GM12878 (cell line): ENCODE data around the gene BPIFA3. TPM values are rescaled to one million over a fixed set of nuclear protein-coding genes. Genes with fewer than 3 reads are reported as not detected.

Experiments used
- ATAC-seq: fragments of 200-7000 bp; cut with Tn5 transposase; 3 replicates; pipeline ENCODE4 v1.9.1; 2020; ENCODE audit warnings: mild to moderate bottlenecking, moderate library complexity
- BruUV-seq: library from RNA; stranded (reverse); fragments of 400-500 nt; replicated peaks from 2 replicates; lab custom pipeline; 2021; lab: Mats Ljungman, UMichigan
- CTCF ChIA-PET: fragments of 300-600 bp; sonication (Branson Sonifier 250); formaldehyde crosslinking; extraction: SDS; loops from one replicate; lab custom pipeline; 2021; ENCODE audit warnings: inconsistent platforms; lab: Yijun Ruan, JAX
- POLR2A ChIA-PET: fragments of 350-600 bp; formaldehyde crosslinking; extraction: SDS; loops from one replicate; lab custom pipeline; 2021; ENCODE audit warnings: inconsistent platforms; lab: Charles Lee
- RAD21 ChIA-PET: fragments of 300-600 bp; sonication (Branson Sonifier 250); formaldehyde crosslinking; loops from one replicate; lab custom pipeline; 2023; ENCODE audit warnings: antibody characterized with exemption; ENCODE audit not compliant: unreplicated experiment; lab: Charles Lee
- SMC1A ChIA-PET: fragments of 300-600 bp; sonication (Branson Sonifier 250); formaldehyde crosslinking; loops from one replicate; lab custom pipeline; 2023; ENCODE audit not compliant: unreplicated experiment, uncharacterized antibody; lab: Charles Lee
- DNase-seq: peaks from one replicate; pipeline ENCODE4 v3.0.0-alpha.2; 2011; ENCODE audit warnings: low read depth, low spot score
- FAIRE-seq: peaks from 3 replicates; lab custom pipeline; 2011; peaks lifted over from hg19 to GRCh38; lab: Jason Lieb, UNC
- H2AFZ ChIP-seq: 2 replicates; pipeline ENCODE4 v1.6.0; 2011; ENCODE audit warnings: low read depth, low read length, control low read depth; ENCODE audit not compliant: control insufficient read depth
- H3K27ac ChIP-seq: 2 replicates; pipeline ENCODE4 v1.5.1; 2011; ENCODE audit warnings: control low read depth; ENCODE audit not compliant: control insufficient read depth, insufficient read depth
- H3K27me3 ChIP-seq, 2 experiments: replicated peaks in 1 of 2; 2 replicates each; pipeline versions ENCODE4 v1.6.0 to v1.6.1; 2011; ENCODE audit warnings: low read length in 1 of 2; ENCODE audit not compliant: control insufficient read depth in 2 of 2, insufficient read depth in 2 of 2
- H3K36me3 ChIP-seq, 2 experiments: 2 replicates each; pipeline ENCODE4 v1.5.1; 2011; ENCODE audit warnings: low read length in 1 of 2; ENCODE audit not compliant: control insufficient read depth in 2 of 2, insufficient read depth in 2 of 2
- H3K4me1 ChIP-seq: 2 replicates; pipeline ENCODE4 v1.6.1; 2011; ENCODE audit warnings: mild to moderate bottlenecking, low read length, moderate library complexity, mixed read lengths; ENCODE audit not compliant: control insufficient read depth, insufficient read depth
- H3K4me2 ChIP-seq: 2 replicates; pipeline ENCODE4 v1.6.0; 2011; ENCODE audit warnings: control low read depth; ENCODE audit not compliant: control insufficient read depth, insufficient read depth
- H3K4me3 ChIP-seq: fragments of 200-600 bp; sonication (generic); 2 replicates; pipeline ENCODE4 v1.5.1; 2016
- H3K79me2 ChIP-seq: 2 replicates; pipeline ENCODE4 v1.6.0; 2011; ENCODE audit warnings: low read length; ENCODE audit not compliant: control insufficient read depth, insufficient read depth
- H3K9ac ChIP-seq: 2 replicates; pipeline ENCODE4 v1.8.0; 2011; ENCODE audit warnings: low read length, control low read depth, mixed read lengths; ENCODE audit not compliant: control insufficient read depth, insufficient read depth
- H3K9me3 ChIP-seq: replicated peaks from 3 replicates; pipeline ENCODE4 v1.5.1; 2011; ENCODE audit warnings: mild to moderate bottlenecking, low read length; ENCODE audit not compliant: control insufficient read depth, insufficient read depth
- H4K20me1 ChIP-seq: 2 replicates; pipeline ENCODE4 v1.6.0; 2011; ENCODE audit not compliant: control insufficient read depth, insufficient read depth
- FOXK2 ChIP-seq: fragments of 450-650 bp; IDR thresholded peaks from 2 replicates; pipeline ENCODE4 v1.6.1; 2017; ENCODE audit warnings: mild to moderate bottlenecking, moderate library complexity
- HCFC1 ChIP-seq: fragments of 150-350 bp; IDR thresholded peaks from 2 replicates; pipeline ENCODE4 v1.6.1; 2014; ENCODE audit warnings: low read length
- IKZF1 ChIP-seq: fragments of 450-650 bp; conservative IDR thresholded peaks from 2 replicates; pipeline ENCODE4 v1.6.1; 2017; ENCODE audit warnings: antibody characterized with exemption, mild to moderate bottlenecking
- MXI1 ChIP-seq: fragments of 150-350 bp; IDR thresholded peaks from 2 replicates; pipeline ENCODE4 v1.6.1; 2011; ENCODE audit warnings: low read depth, mild to moderate bottlenecking, inconsistent platforms, low read length, improper control_type of control experiment
- MYC ChIP-seq: IDR thresholded peaks from 2 replicates; pipeline ENCODE4 v1.6.1; 2011; ENCODE audit warnings: mild to moderate bottlenecking, low read length, moderate library complexity, inconsistent platforms; ENCODE audit not compliant: insufficient read depth, insufficient replicate concordance, insufficient read length, severe bottlenecking
- RELA ChIP-seq: fragments of 450-650 bp; IDR thresholded peaks from 2 replicates; pipeline ENCODE4 v1.8.0; 2014; ENCODE audit warnings: borderline replicate concordance; ENCODE audit not compliant: partially characterized antibody
- SREBF2 ChIP-seq: IDR thresholded peaks from 2 replicates; pipeline ENCODE4 v1.6.1; 2012; ENCODE audit warnings: mild to moderate bottlenecking, low read length
- TBL1XR1 ChIP-seq: IDR thresholded peaks from 2 replicates; pipeline ENCODE4 v1.6.1; 2012; ENCODE audit warnings: low read depth, low read length, improper control_type of control experiment
- TCF12 ChIP-seq: IDR thresholded peaks from 2 replicates; pipeline ENCODE4 v1.6.1; 2011; ENCODE audit warnings: low read depth, mild to moderate bottlenecking, low read length
- WGBS: methylation state at CpG from one replicate; pipeline ENCODE4 v1.1.6; 2016; ENCODE audit warnings: low lambda C conversion rate; ENCODE audit not compliant: insufficient replicate concordance, insufficient coverage; ENCODE audit errors: missing lambda C conversion rate; 5-methylcytosine and 5-hydroxymethylcytosine counted together
- in situ Hi-C: fragments of 300-500 bp; cut with MboI; formaldehyde crosslinking; loops from 9 replicates; pipeline ENCODE4 v1.14.3; 2018; ENCODE audit warnings: mixed read lengths
- intact Hi-C: fragments of 100-400 bp; cut with micrococcal nuclease; formaldehyde crosslinking; loops from one replicate; pipeline ENCODE4 v1.14.2; 2022; ENCODE audit not compliant: unreplicated experiment
- polyA plus RNA-seq, 11 experiments: library from polyadenylated mRNA; depleted of rRNA in 4 of 11; unstranded in 6 of 11; stranded (reverse) in 5 of 11; fragments of >200 nt; fragmentation: Nextera tagmentation in 4 of 11; fragmentation: Illumina TruSeq in 1 of 11; extraction: Ambion mirVana in 4 of 11; extraction: Trizol in 1 of 11; gene quantifications; 1 replicate in 1 of 11; 2 replicates in 10 of 11; pipeline versions ENCODE4 v1.2.1 to v1.2.3, GENCODE V29; 2011 to 2016; ENCODE audit warnings: inconsistent platforms in 2 of 11, missing spikeins in 2 of 11, low read depth in 1 of 11
- total RNA-seq, 4 experiments: library from RNA; depleted of rRNA in 3 of 4; stranded (reverse); fragments of >200 nt in 3 of 4; fragmentation: Illumina TruSeq in 1 of 4; extraction: Trizol in 1 of 4; gene quantifications; 2 replicates each; pipeline versions ENCODE4 v1.2.1 to v1.2.3, GENCODE V29; 2013 to 2021
- TF ChIP-seq, protein P1 (sequence below), 3 experiments: IDR thresholded peaks in 2 of 3; conservative IDR thresholded peaks in 1 of 3; 2 replicates each; pipeline ENCODE4 v1.5.1; 2011; ENCODE audit warnings: low read depth in 3 of 3, low read length in 3 of 3, mild to moderate bottlenecking in 3 of 3, control low read depth in 2 of 3, moderate library complexity in 2 of 3, inconsistent platforms in 1 of 3, mixed read lengths in 1 of 3; ENCODE audit not compliant: control insufficient read depth in 2 of 3, insufficient read depth in 1 of 3; ENCODE audit errors: extremely low read depth in 1 of 3

The BPIFA3 gene
- total and polyA plus RNA-seq, 10 of the 15 experiments (the other 5 are each of a cell fraction or from before 2014, with no cell fraction given), result not detected

DNA sequence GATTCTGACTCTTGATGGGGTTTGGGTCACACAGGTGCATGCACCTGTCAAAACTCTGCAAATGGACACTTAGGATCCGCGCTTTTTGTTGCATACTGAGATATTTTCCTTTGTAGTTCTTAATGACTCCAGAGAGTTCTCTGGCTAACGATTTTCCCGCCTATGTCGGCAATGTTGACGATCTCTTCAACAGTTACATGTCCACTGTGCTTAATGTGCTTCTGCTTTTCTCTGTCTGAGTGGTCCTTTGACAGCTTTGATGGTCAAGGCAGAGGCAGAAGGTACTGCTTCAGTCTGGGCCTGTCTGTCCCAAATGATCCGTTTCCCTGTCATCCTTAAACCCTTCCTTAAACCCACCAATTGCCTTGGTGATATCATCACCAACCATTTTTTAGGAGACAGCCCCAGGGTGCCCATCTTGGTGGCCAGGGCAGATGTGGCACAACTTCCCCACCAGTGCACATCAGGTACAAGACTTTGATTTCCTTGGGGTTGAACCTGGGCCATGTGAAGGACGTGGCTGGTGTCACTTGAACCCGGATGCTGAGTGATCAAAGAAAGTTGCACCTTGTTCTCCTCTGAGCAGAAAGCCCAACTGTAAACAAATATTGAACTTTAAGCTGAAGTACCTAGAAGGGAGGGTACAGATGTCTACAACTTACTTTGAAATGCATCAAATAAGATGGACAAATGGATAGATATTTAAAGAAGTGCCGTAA lies 55.2 kb downstream of the BPIFA3 start:
- no peak for FAIRE-seq
- no peak overlapping the region for H3K27ac ChIP-seq
- no peaks in the 10 kb centered on the region for H3K79me2 ChIP-seq
- TF ChIP-seq HCFC1 (no peak), RELA (no peak), MYC (no peak)
- CTCF ChIA-PET, result no interaction called here
- no peak for ATAC-seq
- intact Hi-C loops (no loop called here), in situ Hi-C loops (no loop called here)
- no TSS peak for BruUV-seq
- no peak overlapping the region for H3K9ac ChIP-seq
- SMC1A ChIA-PET, result no interaction called here
- no peaks in the 10 kb centered on the region for H3K4me1 ChIP-seq
- RAD21 ChIA-PET, result no interaction called here
- no peak overlapping the region for H3K4me2 ChIP-seq
- H4K20me1 ChIP-seq, result no peaks in the 10 kb centered on the region
- H3K36me3 ChIP-seq, result no peaks in the 10 kb centered on the region; a peak in 1 of 4 replicates
- H3K4me3 ChIP-seq, result no peak overlapping the region
- 45% methylated on average over 10 of the region's 10 CpGs for WGBS
- DNase-seq, result no peak
- H2AFZ ChIP-seq, result no peak overlapping the region
- peaks cover 4 to 8% of the 10 kb centered on the region in 2 experiments; a peak in 3 of 4 replicates for H3K27me3 ChIP-seq
- H3K9me3 ChIP-seq, result no peaks in the 10 kb centered on the region
- POLR2A ChIA-PET, result no interaction called here

DNA sequence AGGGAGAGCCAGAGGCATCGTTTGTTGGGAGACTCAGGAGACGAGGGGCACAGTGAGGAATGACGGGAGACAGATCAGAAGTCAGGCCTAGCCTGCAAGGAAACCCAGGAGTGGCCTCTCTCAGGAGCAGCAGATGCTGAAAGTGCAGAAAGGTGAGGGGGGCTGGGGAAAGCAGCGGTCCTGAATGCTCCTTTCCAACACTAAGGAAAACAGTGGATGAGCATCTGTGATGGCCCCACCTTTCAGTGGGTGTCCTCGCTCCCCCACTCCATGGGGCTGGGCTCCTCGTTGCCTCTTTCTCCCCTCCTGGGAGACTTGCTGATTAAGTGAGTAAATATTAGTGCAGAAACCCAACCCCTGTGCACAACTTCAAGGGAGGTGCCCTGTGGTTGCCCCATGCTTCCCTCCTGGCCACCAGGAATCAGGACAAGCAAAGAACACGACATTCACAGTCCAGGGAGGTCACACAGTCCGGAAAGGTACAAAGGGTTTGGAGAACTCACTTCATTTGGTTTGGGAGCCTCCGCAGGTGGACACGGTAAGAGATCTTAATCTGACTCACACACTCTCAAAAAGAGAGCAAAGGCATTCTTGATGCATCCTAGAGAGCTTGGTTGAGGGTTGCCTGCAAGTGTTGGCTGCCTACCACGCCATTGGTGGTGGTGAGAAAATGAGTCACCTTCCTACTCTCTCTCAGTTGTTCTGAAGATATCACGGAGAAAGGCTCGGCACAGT lies 56.1 kb downstream of the BPIFA3 start:
- POLR2A ChIA-PET, result no interaction called here
- no peak for FAIRE-seq
- no TSS peak for BruUV-seq
- TF ChIP-seq, protein P1, sequence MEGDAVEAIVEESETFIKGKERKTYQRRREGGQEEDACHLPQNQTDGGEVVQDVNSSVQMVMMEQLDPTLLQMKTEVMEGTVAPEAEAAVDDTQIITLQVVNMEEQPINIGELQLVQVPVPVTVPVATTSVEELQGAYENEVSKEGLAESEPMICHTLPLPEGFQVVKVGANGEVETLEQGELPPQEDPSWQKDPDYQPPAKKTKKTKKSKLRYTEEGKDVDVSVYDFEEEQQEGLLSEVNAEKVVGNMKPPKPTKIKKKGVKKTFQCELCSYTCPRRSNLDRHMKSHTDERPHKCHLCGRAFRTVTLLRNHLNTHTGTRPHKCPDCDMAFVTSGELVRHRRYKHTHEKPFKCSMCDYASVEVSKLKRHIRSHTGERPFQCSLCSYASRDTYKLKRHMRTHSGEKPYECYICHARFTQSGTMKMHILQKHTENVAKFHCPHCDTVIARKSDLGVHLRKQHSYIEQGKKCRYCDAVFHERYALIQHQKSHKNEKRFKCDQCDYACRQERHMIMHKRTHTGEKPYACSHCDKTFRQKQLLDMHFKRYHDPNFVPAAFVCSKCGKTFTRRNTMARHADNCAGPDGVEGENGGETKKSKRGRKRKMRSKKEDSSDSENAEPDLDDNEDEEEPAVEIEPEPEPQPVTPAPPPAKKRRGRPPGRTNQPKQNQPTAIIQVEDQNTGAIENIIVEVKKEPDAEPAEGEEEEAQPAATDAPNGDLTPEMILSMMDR (IDR thresholded peaks at IDR 0.05 in 2 of 3, conservative IDR thresholded peaks at IDR 0.05 in 1 of 3; ENCODE audit: control insufficient read depth in 2 of 3, extremely low read depth in 1 of 3, insufficient read depth in 1 of 3, low read depth in 3 of 3, low read length in 3 of 3), result no peak
- TF ChIP-seq MXI1, result no peak
- no peak for TF ChIP-seq TBL1XR1
- no peak for TF ChIP-seq SREBF2
- no peak for TF ChIP-seq FOXK2
- no peak for TF ChIP-seq TCF12
- no peak for TF ChIP-seq IKZF1

More for the DNA sequence above, 56.1 kb downstream of the BPIFA3 start:
- ChIA-PET SMC1A (no interaction called here), CTCF (no interaction called here), RAD21 (no interaction called here)
- intact Hi-C loops (no loop called here), in situ Hi-C loops (no loop called here)
- no peak overlapping the region for H2AFZ ChIP-seq
- H3K79me2 ChIP-seq, result no peaks in the 10 kb centered on the region
- no peak overlapping the region for H3K27ac ChIP-seq
- no peak for DNase-seq
- H3K9me3 ChIP-seq, result no peaks in the 10 kb centered on the region
- H3K4me3 ChIP-seq, result no peak overlapping the region
- H3K4me2 ChIP-seq, result no peak overlapping the region
- no peaks in the 10 kb centered on the region; a peak in 1 of 4 replicates for H3K36me3 ChIP-seq
- H4K20me1 ChIP-seq, result no peaks in the 10 kb centered on the region
- no peak for ATAC-seq
- peaks cover 4 to 7% of the 10 kb centered on the region in 2 experiments; a peak in 3 of 4 replicates for H3K27me3 ChIP-seq
- no peak overlapping the region for H3K9ac ChIP-seq
- no peaks in the 10 kb centered on the region for H3K4me1 ChIP-seq
- 6% methylated on average over 13 of the region's 13 CpGs for WGBS
